Measurements from ENCODE around the gene LAMB4. TPM values are rescaled to one million over a fixed set of nuclear protein-coding genes. Genes with fewer than 3 reads are reported as not detected.
A peak's percentile ranks its signal among the peaks of the same experiment; 100 is the strongest.

Gene LAMB4
- polyA plus RNA-seq, 1 donor, result 0.42 TPM

DNA sequence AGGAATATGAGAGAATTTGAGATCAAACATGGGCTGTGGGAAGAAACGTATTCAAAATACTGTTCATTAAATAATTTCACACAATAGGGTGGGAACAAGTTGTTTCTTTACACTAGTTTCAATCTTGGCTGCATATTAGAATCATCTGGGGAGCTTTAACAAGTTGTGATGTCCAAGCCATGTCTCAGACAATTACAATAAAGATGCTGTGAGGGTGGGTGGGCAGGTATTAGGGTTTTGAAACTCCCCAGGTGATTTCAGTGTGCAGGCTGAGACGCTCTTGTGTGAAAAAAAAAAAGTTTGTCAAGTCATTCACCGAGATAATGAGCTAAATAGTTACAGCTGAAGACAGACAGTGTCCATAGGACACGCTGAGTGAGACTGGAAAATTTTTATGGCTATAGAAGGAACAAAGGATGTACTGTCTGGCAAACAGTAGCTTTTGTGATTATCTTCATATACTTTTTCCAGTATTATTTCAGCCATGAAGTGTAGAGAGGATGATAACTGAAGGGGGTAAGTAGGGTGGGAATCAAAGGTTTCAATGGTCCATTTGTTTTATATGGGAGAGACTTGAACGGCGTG, 12.6 kb upstream of the LAMB4 start:
- H3K27ac ChIP-seq (ENCODE audit: low read length), result no peak overlapping the region
- peak; percentile 35 to 72 for DNase-seq
- H3K4me3 ChIP-seq (ENCODE audit: low read length), result no peak overlapping the region
- no peaks in the 10 kb centered on the region for H3K9me3 ChIP-seq (ENCODE audit: control insufficient read depth, low read depth, low read length)
- H3K36me3 ChIP-seq (ENCODE audit: control insufficient read depth, insufficient read depth, low read length), result no peaks in the 10 kb centered on the region
- peaks cover 8% of the 10 kb centered on the region for H3K4me1 ChIP-seq (ENCODE audit: control insufficient read depth, insufficient read depth, low read length)
- WGBS (ENCODE audit: insufficient coverage, low lambda C conversion rate), result 48% methylated on average over 4 of the region's 6 CpGs
- no peaks in the 10 kb centered on the region for H3K27me3 ChIP-seq (ENCODE audit: control insufficient read depth, insufficient read depth, low read length)

DNA sequence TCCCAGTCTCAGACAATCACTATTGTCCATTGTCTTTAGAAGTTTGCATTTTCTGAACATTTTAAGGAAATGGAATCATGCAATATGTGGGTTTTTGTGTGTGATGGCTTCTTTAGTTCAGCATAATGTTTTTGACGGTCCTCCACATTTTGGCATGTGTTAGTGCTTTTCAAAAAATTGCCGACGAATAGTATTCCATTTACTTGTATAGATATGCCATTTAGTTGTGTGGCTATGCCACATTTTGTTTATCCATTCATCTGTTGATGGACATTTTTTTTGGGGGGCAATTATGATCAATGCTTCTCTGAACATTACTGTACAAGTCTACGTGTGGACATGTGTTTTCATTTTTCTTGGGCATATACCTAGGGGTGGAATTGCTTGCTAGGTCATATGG, 12.0 kb upstream of the LAMB4 start:
- WGBS (ENCODE audit: insufficient coverage, low lambda C conversion rate), result no CpG with 5 or more reads among the region's 4 CpGs
- H3K4me3 ChIP-seq (ENCODE audit: low read length), result no peak overlapping the region
- no peaks in the 10 kb centered on the region for H3K27me3 ChIP-seq (ENCODE audit: control insufficient read depth, insufficient read depth, low read length)
- peaks cover 8% of the 10 kb centered on the region for H3K4me1 ChIP-seq (ENCODE audit: control insufficient read depth, insufficient read depth, low read length)
- no peak overlapping the region for H3K27ac ChIP-seq (ENCODE audit: low read length)
- DNase-seq, result no peak
- no peaks in the 10 kb centered on the region for H3K36me3 ChIP-seq (ENCODE audit: control insufficient read depth, insufficient read depth, low read length)
- no peaks in the 10 kb centered on the region for H3K9me3 ChIP-seq (ENCODE audit: control insufficient read depth, low read depth, low read length)

DNA sequence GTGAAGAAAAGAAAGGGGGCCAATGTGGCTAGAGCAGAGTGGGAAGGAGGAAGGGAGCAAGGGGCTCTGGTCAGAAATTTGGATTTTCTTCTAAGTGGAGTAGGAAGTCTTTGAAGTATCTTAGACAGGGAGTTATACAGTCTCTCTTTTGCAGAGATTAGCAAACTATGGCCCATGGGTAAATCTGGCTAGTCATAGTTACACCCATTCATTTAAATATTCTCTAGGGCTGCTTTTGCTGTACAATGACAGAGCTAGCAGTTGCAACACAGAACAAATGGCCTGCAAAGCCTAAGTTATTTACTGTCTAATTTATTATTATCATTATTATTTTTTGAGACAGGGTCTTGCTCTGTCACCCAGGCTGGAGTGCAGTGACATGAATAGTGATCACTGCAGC, 10.5 kb upstream of the LAMB4 start:
- Histone ChIP-seq H3K4me1 (ENCODE audit: control insufficient read depth, insufficient read depth, low read length) (no peaks in the 10 kb centered on the region), H3K36me3 (ENCODE audit: control insufficient read depth, insufficient read depth, low read length) (no peaks in the 10 kb centered on the region)

DNA sequence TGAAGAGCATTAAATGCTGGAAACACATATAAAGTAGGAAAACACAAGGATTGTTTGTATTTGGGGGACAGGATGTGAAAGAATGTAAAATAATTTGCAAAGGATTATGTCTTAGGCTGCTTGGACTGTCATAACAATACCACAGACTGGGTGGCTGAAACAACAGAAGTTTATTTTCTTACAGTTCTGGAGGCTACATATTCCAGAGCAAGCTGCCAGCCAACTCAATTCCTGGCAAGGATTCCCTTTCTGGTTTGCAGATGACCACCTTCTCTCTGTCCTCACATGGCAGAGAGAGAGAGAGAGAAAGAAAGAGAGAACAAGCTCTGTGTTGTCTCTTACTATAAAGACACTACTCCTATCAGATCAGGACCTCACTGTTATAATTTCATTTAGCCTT, 8.8 kb upstream of the LAMB4 start:
- H3K27me3 ChIP-seq (ENCODE audit: control insufficient read depth, insufficient read depth, low read length), result no peaks in the 10 kb centered on the region
- H3K36me3 ChIP-seq (ENCODE audit: control insufficient read depth, insufficient read depth, low read length), result no peaks in the 10 kb centered on the region
- no peaks in the 10 kb centered on the region for H3K4me1 ChIP-seq (ENCODE audit: control insufficient read depth, insufficient read depth, low read length)
- H3K4me3 ChIP-seq (ENCODE audit: low read length), result no peak overlapping the region
- H3K9me3 ChIP-seq (ENCODE audit: control insufficient read depth, low read depth, low read length), result no peaks in the 10 kb centered on the region
- no peak overlapping the region for H3K27ac ChIP-seq (ENCODE audit: low read length)
- DNase-seq, result no peak

More for the DNA sequence above, 10.5 kb upstream of the LAMB4 start:
- Histone ChIP-seq H3K27ac (ENCODE audit: low read length) (no peak overlapping the region), H3K9me3 (ENCODE audit: control insufficient read depth, low read depth, low read length) (no peaks in the 10 kb centered on the region), H3K4me3 (ENCODE audit: low read length) (no peak overlapping the region), H3K27me3 (ENCODE audit: control insufficient read depth, insufficient read depth, low read length) (no peaks in the 10 kb centered on the region)
- DNase-seq, result no peak

DNA sequence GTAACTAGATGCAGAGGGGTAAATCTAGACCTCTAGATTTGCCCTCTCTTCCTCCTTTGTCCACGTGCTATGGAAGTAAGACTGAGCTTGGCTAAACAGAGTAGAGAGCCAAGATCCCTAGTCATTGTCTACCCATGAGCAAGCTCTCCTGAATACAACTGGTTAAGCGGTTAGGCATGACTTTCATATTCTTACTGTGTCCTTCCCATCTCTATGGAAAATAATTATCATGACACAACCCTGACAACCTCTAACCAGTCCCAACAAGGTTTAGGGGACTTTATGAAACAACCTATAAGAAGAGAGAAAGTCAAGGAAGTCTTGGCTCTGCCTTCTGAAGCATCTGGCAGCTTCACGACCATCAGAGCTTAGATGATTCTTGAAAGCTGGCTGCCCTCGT, 7.8 kb upstream of the LAMB4 start:
- DNase-seq, result no peak
- Histone ChIP-seq H3K4me1 (ENCODE audit: control insufficient read depth, insufficient read depth, low read length) (no peaks in the 10 kb centered on the region), H3K4me3 (ENCODE audit: low read length) (no peak overlapping the region), H3K27me3 (ENCODE audit: control insufficient read depth, insufficient read depth, low read length) (no peaks in the 10 kb centered on the region), H3K9me3 (ENCODE audit: control insufficient read depth, low read depth, low read length) (no peaks in the 10 kb centered on the region), H3K27ac (ENCODE audit: low read length) (no peak overlapping the region), H3K36me3 (ENCODE audit: control insufficient read depth, insufficient read depth, low read length) (no peaks in the 10 kb centered on the region)
- no CpG with 5 or more reads among the region's 4 CpGs for WGBS (ENCODE audit: insufficient coverage, low lambda C conversion rate)

DNA sequence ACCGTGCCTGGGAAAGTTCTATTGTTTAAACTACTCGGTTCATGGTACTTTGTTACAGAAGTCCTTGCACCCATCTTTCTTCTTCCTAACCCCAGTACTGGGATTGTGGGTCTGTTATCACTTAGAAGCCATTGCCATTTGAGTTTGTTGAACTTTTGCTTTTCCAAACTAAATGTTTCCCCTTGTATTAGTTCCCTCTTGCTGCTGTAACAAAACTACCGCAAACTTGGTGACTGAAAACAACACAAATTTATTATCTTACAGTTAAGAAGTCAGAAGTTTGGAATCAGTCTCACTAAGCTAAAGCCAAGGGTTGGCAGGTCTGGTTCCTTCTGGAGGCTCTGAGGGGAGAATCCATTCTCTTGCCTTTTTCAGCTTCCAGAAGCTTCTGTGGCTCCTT, 6.9 kb upstream of the LAMB4 start:
- H3K4me1 ChIP-seq (ENCODE audit: control insufficient read depth, insufficient read depth, low read length), result no peaks in the 10 kb centered on the region
- H3K27ac ChIP-seq (ENCODE audit: low read length), result no peak overlapping the region
- H3K27me3 ChIP-seq (ENCODE audit: control insufficient read depth, insufficient read depth, low read length), result no peaks in the 10 kb centered on the region
- H3K36me3 ChIP-seq (ENCODE audit: control insufficient read depth, insufficient read depth, low read length), result no peaks in the 10 kb centered on the region
- 100% methylated on average over 1 of the region's 3 CpGs for WGBS (ENCODE audit: insufficient coverage, low lambda C conversion rate)
- DNase-seq, result no peak
- no peaks in the 10 kb centered on the region for H3K9me3 ChIP-seq (ENCODE audit: control insufficient read depth, low read depth, low read length)
- H3K4me3 ChIP-seq (ENCODE audit: low read length), result no peak overlapping the region

DNA sequence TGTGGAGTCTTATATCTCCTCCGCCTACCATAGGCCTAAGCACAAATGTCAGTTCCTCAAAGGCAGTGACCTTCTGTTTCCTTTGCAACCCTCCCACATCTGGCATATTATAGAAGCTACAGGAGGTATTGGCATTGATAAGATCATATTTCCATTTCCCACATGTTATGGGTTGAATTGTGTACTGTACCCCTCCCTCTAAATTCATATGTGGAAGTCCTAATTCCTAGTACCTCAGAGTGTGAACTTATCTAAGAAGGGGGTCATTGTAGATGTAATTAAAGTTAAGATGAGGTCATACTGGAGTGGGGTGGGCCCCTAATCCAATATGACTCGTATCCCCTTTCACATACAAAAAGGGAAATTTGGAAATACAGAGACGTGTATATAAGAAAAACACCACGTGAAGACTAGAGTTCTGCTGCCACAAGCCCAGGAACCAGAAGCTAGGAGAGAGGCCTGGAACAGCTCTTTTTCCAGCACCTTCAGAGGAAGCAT, 6.1 kb upstream of the LAMB4 start:
- no peaks in the 10 kb centered on the region for H3K4me1 ChIP-seq (ENCODE audit: control insufficient read depth, insufficient read depth, low read length)
- H3K4me3 ChIP-seq (ENCODE audit: low read length), result no peak overlapping the region
- no peak overlapping the region for H3K27ac ChIP-seq (ENCODE audit: low read length)
- 60% methylated on average over 1 of the region's 4 CpGs for WGBS (ENCODE audit: insufficient coverage, low lambda C conversion rate)
- DNase-seq, result no peak
- H3K36me3 ChIP-seq (ENCODE audit: control insufficient read depth, insufficient read depth, low read length), result no peaks in the 10 kb centered on the region
- no peaks in the 10 kb centered on the region for H3K9me3 ChIP-seq (ENCODE audit: control insufficient read depth, low read depth, low read length)
- H3K27me3 ChIP-seq (ENCODE audit: control insufficient read depth, insufficient read depth, low read length), result no peaks in the 10 kb centered on the region

DNA sequence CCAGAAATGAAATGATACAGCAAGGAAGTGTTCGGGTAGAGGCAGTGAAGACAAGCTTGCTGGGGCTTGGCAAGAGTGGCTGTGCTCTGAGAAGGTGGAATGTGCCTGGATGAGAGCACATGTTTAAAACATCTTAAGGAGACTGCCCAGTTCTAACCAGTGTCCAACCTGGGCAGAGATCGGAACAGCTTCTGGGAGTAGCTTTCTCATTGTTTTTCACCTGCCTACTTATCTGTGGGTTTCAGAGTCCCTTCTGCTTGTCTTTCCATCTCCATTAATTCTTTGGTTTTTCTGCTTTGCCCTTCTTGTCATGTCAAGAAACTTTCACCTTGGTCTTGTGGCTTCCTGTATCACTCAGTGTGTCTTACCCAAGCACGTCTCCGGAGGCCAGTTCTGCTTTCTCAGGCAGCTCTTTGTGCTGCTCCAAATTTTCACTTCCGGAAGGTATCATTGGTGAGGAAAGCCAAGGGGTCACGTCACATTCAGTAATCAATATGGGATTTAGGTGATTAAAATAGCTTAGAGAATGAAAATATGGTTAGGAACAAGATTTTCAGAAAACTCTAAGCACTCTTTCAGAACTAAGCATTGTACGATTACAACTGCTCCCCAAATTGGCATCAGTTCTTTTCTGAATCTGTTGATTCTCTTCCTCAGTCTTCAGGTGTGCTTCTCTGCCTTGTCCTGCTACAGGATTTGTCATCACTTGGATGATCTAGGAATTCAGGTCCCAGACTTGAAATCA, 5.5 kb upstream of the LAMB4 start:
- Histone ChIP-seq H3K36me3 (ENCODE audit: control insufficient read depth, insufficient read depth, low read length) (no peaks in the 10 kb centered on the region), H3K27me3 (ENCODE audit: control insufficient read depth, insufficient read depth, low read length) (no peaks in the 10 kb centered on the region), H3K9me3 (ENCODE audit: control insufficient read depth, low read depth, low read length) (no peaks in the 10 kb centered on the region), H3K4me3 (ENCODE audit: low read length) (no peak overlapping the region), H3K4me1 (ENCODE audit: control insufficient read depth, insufficient read depth, low read length) (no peaks in the 10 kb centered on the region), H3K27ac (ENCODE audit: low read length) (no peak overlapping the region)
- DNase-seq, result no peak
- 67% methylated on average over 1 of the region's 7 CpGs for WGBS (ENCODE audit: insufficient coverage, low lambda C conversion rate)

DNA sequence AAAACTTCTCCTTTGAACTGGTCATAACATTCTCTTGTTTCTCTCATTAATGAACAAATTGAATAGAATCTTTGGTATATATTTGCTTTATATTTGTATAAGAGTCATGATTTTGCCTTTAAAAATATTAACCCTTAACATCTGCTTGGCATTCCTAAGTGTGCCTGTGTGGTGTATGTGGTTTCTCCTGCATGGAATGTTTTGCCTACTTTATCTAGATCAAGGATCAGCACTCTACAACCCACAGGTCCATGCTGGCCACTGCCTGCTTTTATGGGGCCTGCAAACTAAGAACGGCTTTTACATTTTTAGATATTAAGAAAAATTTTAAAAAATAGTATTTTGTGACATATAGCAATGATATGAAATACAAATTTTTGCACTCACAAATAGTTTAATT, 4.3 kb upstream of the LAMB4 start:
- Histone ChIP-seq H3K9me3 (ENCODE audit: control insufficient read depth, low read depth, low read length) (no peaks in the 10 kb centered on the region), H3K4me1 (ENCODE audit: control insufficient read depth, insufficient read depth, low read length) (no peaks in the 10 kb centered on the region), H3K36me3 (ENCODE audit: control insufficient read depth, insufficient read depth, low read length) (no peaks in the 10 kb centered on the region), H3K4me3 (ENCODE audit: low read length) (no peak overlapping the region), H3K27me3 (ENCODE audit: control insufficient read depth, insufficient read depth, low read length) (no peaks in the 10 kb centered on the region), H3K27ac (ENCODE audit: low read length) (no peak overlapping the region)
- no peak for DNase-seq
- WGBS (ENCODE audit: insufficient coverage, low lambda C conversion rate), result no CpG with 5 or more reads among the region's 1 CpG

DNA sequence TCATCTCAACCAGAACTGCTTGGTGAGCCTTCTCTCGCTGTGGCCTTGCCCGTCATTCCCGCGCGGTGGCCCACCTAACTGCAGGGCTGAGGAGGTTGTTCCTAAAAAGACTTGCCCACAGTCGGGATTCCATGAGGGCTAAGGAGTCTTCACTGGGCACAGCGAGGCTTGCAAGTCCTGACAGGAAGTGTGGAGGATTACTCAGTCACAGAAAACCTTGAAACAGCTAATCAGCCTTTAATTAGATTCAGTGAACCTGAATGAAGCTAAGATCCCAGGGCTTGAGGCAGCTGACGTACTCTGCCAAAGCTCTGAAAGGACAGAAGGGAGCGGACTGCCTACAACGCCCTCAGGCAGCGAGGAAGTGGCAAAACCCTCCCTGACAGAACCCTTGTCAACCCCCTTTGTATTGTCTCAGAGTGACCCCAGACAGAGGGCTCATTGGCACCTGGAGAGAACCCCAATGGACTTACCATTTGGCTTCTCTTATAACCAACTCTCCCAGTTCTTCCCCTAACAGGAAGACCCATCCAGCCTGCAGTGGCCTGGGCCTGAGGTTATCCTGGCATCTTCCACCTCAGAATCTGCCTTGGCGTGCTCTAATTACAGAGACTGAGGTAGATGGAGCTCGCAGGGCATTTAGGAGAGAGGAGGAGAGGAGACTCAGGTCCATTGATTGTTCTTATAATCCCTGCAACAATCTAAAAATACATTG, 2.5 kb upstream of the LAMB4 start:
- Histone ChIP-seq H3K4me3 (ENCODE audit: low read length) (no peak overlapping the region), H3K36me3 (ENCODE audit: control insufficient read depth, insufficient read depth, low read length) (no peaks in the 10 kb centered on the region), H3K4me1 (ENCODE audit: control insufficient read depth, insufficient read depth, low read length) (no peaks in the 10 kb centered on the region), H3K27ac (ENCODE audit: low read length) (no peak overlapping the region), H3K27me3 (ENCODE audit: control insufficient read depth, insufficient read depth, low read length) (no peaks in the 10 kb centered on the region), H3K9me3 (ENCODE audit: control insufficient read depth, low read depth, low read length) (no peaks in the 10 kb centered on the region)
- WGBS (ENCODE audit: insufficient coverage, low lambda C conversion rate), result 80% methylated on average over 1 of the region's 13 CpGs
- no peak for DNase-seq
